ENCODE data around the gene RPGRIP1L. TPM values are rescaled to one million over a fixed set of nuclear protein-coding genes. Genes with fewer than 3 reads are reported as not detected.
"Not testable (repeated sequence)": the region's sequence is repeated elsewhere in the genome, so short reads cannot be mapped to it uniquely, and the experiment has no call there.

Gene RPGRIP1L
- total RNA-seq, 4 donors from 2014 or later = 4.4 to 7.1 (median 6.6) TPM

DNA sequence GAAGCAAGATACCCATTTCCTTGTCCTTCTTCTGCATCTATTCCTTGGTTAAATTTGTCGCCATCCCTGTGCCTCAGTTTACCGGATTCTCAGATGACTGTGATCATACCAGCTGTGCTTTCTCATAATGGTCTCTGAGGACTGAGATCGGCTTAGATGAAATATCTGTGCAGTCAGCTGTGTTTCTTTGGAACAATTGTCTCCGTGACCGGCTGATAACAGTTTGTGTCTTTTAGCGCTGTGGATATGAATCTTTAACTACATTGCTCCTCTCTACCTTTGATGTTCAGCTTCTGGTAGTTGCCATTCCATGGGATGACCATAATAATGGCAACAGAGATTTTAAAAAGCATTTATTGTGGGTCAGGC lies 770 bp upstream of the RPGRIP1L start:
- whole genome bisulfite sequencing, 2 donors = 8 to 12% methylated on average over 6 of the region's 6 CpGs
- TF ChIP-seq, protein P1, sequence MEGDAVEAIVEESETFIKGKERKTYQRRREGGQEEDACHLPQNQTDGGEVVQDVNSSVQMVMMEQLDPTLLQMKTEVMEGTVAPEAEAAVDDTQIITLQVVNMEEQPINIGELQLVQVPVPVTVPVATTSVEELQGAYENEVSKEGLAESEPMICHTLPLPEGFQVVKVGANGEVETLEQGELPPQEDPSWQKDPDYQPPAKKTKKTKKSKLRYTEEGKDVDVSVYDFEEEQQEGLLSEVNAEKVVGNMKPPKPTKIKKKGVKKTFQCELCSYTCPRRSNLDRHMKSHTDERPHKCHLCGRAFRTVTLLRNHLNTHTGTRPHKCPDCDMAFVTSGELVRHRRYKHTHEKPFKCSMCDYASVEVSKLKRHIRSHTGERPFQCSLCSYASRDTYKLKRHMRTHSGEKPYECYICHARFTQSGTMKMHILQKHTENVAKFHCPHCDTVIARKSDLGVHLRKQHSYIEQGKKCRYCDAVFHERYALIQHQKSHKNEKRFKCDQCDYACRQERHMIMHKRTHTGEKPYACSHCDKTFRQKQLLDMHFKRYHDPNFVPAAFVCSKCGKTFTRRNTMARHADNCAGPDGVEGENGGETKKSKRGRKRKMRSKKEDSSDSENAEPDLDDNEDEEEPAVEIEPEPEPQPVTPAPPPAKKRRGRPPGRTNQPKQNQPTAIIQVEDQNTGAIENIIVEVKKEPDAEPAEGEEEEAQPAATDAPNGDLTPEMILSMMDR (IDR thresholded peaks at IDR 0.05) = no peak
- TF ChIP-seq EP300 (IDR thresholded peaks at IDR 0.05) (no peak), POLR2A (IDR thresholded peaks at IDR 0.05) (no peak)
- H3K4me1 ChIP-seq = peaks cover 6 to 28% (median 9%) of the 10 kb centered on the region in 4 donors
- H3K4me3 ChIP-seq = peak overlapping the region; percentile 64 to 81 (median 75)
- no peaks in the 10 kb centered on the region for H3K9me3 ChIP-seq
- no peak for DNase-seq (ENCODE audit: low spot score in 2 of 2)
- peak overlapping the region; percentile 61 to 88 (median 75) for H3K27ac ChIP-seq
- H3K36me3 ChIP-seq = peaks cover 0 to 9% (median 0%) of the 10 kb centered on the region in 3 donors
- H3K27me3 ChIP-seq = no peaks in the 10 kb centered on the region

- H3K36me3 ChIP-seq = peaks cover 0 to 24% (median 0%) of the 10 kb centered on the region in 3 donors
- not testable (repeated sequence) for H3K9me3 ChIP-seq; H3K4me3 ChIP-seq; H3K4me1 ChIP-seq; H3K27ac ChIP-seq; H3K27me3 ChIP-seq; DNase-seq (ENCODE audit: low spot score in 2 of 2)
- no CpG with 5 or more reads among the region's 31 CpGs for WGBS, 2 donors
Observed at GRCh38 chr16:53698271-53698670, 5.4 kb downstream of the RPGRIP1L start.

- TF ChIP-seq, protein P1 (IDR thresholded peaks at IDR 0.05) = no peak
- TF ChIP-seq EP300 (IDR thresholded peaks at IDR 0.05) = no peak
- no peaks in the 10 kb centered on the region for H3K4me1 ChIP-seq
- peaks cover 0 to 40% (median 0%) of the 10 kb centered on the region in 3 donors for H3K36me3 ChIP-seq
- 53 to 85% methylated on average over 1 of the region's 1 CpG for WGBS, 2 donors
- H3K4me3 ChIP-seq = no peak overlapping the region
- H3K9me3 ChIP-seq = no peaks in the 10 kb centered on the region
- no peak for DNase-seq (ENCODE audit: low spot score in 2 of 2)
- H3K27me3 ChIP-seq = no peaks in the 10 kb centered on the region
- H3K27ac ChIP-seq = no peak overlapping the region
Observed at GRCh38 chr16:53695070-53695469, 8.6 kb downstream of the RPGRIP1L start.

DNA sequence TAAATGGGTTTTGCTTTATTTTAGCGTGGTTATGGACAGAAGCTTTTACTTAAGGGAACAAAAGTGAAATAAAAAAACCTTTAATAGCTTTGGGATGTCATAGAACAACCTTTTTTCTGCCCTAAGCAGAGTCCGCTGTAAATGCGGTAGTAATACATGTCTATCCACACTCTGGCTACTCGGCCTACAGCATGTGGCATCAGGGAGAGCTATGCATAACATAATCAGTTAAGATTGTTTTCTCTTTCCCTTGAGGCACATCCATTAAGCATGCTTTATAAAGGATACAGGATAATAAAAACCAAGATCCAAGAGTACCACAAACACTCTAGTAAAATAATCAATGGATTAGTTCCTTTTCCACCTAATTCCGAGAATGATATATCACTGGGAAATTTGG lies 10.3 kb downstream of the RPGRIP1L start:
- Histone ChIP-seq H3K9me3 (no peaks in the 10 kb centered on the region), H3K4me3 (no peak overlapping the region), H3K27me3 (no peaks in the 10 kb centered on the region), H3K4me1 (no peaks in the 10 kb centered on the region), H3K27ac (no peak overlapping the region), H3K36me3 (peaks cover 0 to 33% (median 0%) of the 10 kb centered on the region in 3 donors)
- no peak for TF ChIP-seq POLR2A (IDR thresholded peaks at IDR 0.05)
- TF ChIP-seq EP300 (IDR thresholded peaks at IDR 0.05) = no peak
- TF ChIP-seq, protein P1 (IDR thresholded peaks at IDR 0.05) = no peak
- DNase-seq (ENCODE audit: low spot score in 2 of 2) = no peak
- 87 to 90% methylated on average over 5 of the region's 5 CpGs for WGBS, 2 donors

GRCh38 chr16:53692146-53692545 lies 11.5 kb downstream of the RPGRIP1L start:
- Histone ChIP-seq H3K27me3 (no peaks in the 10 kb centered on the region), H3K36me3 (peaks cover 0 to 30% (median 0%) of the 10 kb centered on the region in 3 donors), H3K27ac (no peak overlapping the region), H3K9me3 (no peaks in the 10 kb centered on the region), H3K4me1 (no peaks in the 10 kb centered on the region), H3K4me3 (no peak overlapping the region)
- TF ChIP-seq, protein P1 (IDR thresholded peaks at IDR 0.05) = no peak
- no peak for TF ChIP-seq EP300 (IDR thresholded peaks at IDR 0.05)
- no peak for TF ChIP-seq POLR2A (IDR thresholded peaks at IDR 0.05)
- DNase-seq (ENCODE audit: low spot score in 2 of 2) = no peak
- 79 to 87% methylated on average over 5 of the region's 5 CpGs for WGBS, 2 donors

- DNase-seq (ENCODE audit: low spot score in 2 of 2) = no peak
- Histone ChIP-seq H3K27ac (no peak overlapping the region), H3K27me3 (no peaks in the 10 kb centered on the region), H3K9me3 (no peaks in the 10 kb centered on the region), H3K36me3 (peaks cover 0 to 31% (median 0%) of the 10 kb centered on the region in 3 donors), H3K4me3 (no peak overlapping the region), H3K4me1 (no peaks in the 10 kb centered on the region)
- WGBS, 2 donors = 90 to 91% methylated on average over 2 of the region's 2 CpGs
- TF ChIP-seq, protein P1 (IDR thresholded peaks at IDR 0.05) = no peak
- TF ChIP-seq POLR2A (IDR thresholded peaks at IDR 0.05) = no peak
- TF ChIP-seq EP300 (IDR thresholded peaks at IDR 0.05) = no peak
Observed at GRCh38 chr16:53690771-53691170, 12.9 kb downstream of the RPGRIP1L start.

Measured in tibial nerve (tissue), 4 donors.